GM10266 (cell line): Measurements from ENCODE around the gene PDE4D.

Experiments used
- DNase-seq: peaks from one replicate; pipeline ENCODE4 v3.0.0; 2012; ENCODE audit errors: extremely low spot score
- TF ChIP-seq, protein P1 (sequence below): IDR thresholded peaks from 2 replicates; pipeline ENCODE4 v1.5.1; 2012; ENCODE audit warnings: mild to moderate bottlenecking, low read depth; ENCODE audit not compliant: control insufficient read depth, insufficient read depth; ENCODE audit errors: missing control alignments

PDE4D gene

DNA sequence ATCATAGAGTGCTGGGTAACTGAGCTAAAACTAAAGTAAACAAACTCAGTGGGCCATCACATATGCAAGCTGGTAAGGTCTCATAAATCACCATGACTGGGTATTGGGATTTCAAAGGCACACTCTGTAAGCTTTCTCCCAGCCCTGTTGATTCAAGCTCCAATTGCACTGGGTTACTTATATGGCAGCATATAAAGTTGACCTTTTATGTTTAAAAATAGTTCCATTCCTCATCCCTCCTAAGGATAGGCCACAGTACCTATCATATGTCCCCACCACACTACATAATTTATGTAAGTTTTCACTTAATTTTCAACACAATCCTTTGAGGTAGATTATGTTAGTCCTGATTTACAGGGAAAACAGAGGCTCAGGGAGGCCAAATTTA is 872.2 kb downstream of the PDE4D start:
- TF ChIP-seq, protein P1, sequence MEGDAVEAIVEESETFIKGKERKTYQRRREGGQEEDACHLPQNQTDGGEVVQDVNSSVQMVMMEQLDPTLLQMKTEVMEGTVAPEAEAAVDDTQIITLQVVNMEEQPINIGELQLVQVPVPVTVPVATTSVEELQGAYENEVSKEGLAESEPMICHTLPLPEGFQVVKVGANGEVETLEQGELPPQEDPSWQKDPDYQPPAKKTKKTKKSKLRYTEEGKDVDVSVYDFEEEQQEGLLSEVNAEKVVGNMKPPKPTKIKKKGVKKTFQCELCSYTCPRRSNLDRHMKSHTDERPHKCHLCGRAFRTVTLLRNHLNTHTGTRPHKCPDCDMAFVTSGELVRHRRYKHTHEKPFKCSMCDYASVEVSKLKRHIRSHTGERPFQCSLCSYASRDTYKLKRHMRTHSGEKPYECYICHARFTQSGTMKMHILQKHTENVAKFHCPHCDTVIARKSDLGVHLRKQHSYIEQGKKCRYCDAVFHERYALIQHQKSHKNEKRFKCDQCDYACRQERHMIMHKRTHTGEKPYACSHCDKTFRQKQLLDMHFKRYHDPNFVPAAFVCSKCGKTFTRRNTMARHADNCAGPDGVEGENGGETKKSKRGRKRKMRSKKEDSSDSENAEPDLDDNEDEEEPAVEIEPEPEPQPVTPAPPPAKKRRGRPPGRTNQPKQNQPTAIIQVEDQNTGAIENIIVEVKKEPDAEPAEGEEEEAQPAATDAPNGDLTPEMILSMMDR: no peak
- no peak for DNase-seq

DNA sequence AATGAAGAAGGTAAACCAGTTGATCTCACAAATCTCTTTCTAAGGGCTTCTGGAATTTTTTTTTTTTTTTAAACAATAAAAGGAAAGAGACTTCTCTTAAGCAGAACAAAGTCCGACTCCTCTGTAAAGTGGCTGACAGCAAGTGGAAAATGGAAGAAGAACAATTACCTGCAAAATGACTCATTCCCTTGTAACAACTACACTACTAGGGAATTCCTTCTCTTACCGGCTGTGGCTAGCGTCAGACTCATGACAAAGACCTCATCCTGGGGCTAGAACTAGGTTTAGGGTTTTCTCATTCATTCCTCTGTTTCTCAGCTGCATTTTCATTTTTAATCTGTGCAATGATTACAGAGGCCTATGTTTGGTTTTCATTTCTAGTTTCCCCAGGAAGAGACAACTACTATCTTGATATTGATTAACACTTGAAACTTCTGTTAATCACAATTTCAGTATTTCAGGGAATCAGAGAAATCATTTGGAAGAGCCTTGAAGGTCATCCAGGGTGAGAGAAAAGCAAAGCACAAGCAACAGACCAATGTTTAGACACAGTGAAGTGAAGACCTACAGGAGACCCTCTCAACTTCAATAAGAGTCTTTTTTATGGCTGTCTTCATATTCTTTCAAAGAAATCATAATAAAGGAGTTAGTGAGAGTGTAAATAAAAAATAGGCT is 872.8 kb downstream of the PDE4D start:
- TF ChIP-seq, protein P1: no peak
- DNase-seq: no peak

DNA sequence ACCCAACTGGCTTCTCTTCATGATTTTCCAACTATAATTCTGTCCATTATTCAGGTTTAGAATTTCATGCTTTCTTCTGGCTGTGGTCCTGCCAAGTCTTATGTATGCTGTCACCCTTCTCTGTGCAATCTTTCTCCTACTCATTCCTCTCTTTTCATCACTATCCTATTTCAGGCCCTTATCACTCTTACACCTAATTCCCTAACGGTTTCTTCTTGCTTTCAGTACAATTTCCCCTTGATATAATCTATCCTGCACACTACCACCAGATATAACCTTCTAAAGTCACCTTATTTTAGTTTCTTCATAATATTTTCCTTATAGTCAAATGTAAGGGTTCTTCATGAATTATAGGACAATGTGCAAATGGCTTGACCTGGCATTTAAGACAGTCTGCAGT is 874.4 kb downstream of the PDE4D start:
- no peak for DNase-seq
- TF ChIP-seq, protein P1: no peak

DNA sequence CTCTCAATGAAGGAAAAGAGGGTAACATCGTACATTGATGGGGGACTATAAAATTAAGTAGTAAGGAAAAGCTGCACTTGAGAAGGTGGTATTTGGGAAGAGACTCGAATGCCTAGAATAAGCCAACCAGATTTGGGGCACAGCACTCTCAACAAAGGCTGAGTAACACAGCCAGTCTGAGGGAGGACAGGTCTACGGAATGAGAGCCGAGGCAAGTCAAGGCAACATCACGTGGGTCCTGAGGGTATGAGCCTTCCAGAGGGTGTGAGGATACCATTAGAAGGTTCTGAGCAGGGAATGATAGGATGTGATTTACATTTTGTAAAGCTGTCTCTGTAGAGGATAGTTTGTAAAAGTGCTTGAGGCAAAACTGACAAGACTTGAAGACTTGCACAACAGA is 876.6 kb downstream of the PDE4D start:
- TF ChIP-seq, protein P1: no peak
- DNase-seq: no peak

DNA sequence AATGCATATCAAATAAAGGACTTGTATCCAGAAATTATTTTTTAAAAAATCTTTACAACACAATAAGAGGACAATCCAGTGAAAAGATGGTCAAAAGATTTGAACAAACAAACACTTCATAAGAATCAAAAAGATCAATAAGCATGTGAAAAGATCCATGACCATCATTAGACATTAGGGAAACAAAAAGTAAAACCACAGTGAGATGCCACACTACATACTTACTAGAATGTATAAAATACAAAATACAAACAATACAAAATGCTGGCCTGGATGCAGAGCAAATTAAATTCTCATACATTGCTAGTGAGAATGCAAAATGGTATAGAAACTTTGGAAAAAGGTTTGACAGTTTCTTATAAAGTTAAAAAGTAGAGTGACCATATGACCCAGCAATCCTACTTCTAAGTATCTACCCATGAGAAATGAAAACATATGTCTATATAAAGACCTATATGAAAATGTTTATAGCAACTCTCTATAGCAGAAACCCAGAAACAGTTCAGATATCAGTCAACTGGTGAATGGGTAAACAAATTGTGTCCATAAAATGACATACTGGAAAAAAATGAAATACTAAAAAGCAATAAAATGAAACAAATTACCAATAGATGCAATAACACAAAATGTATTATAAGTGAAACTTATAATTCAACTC is 884.6 kb downstream of the PDE4D start:
- DNase-seq: no peak
- TF ChIP-seq, protein P1: no peak

DNA sequence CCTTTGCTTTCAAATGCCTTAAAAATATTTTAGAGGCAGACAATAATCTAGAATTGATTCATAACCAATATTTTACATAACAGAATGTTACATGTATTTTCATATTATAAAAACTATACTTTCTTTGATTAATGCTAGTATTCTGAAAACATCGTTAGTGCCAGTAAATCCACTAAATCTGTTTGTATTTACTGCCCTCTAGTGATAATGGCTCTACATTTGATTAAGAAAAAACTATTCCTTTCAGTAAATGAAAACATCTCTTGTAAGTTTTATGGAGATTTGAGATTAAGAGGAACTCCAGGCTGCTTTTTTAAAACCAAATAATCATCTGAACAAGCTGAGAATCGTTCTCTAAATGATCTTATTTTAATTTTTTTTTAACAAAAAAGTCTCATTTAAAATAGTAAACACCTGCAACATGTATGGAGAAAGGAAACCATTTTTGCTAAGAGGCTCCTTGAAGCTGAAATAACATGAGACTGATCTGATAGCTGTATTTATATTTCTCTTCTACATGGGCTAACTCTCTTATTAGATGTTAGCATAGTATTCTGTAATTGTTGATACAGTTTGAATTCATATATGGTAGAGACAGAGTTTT is 886.0 kb downstream of the PDE4D start:
- TF ChIP-seq, protein P1: peak; percentile 33
- peak; percentile 17 for DNase-seq
